Measurements from ENCODE around the gene COL6A3.

- no peak for TF ChIP-seq CTCF (conservative IDR thresholded peaks at IDR 0.05)
- TF ChIP-seq ZFX (IDR thresholded peaks at IDR 0.05) = no peak
Observed at GRCh38 chr2:237457388-237457941, 43.5 kb upstream of the COL6A3 start.
